SK-N-SH (cell line): ENCODE measurements around the gene CCDC18. TPM values are rescaled to one million over a fixed set of nuclear protein-coding genes. Genes with fewer than 3 reads are reported as not detected.

ENCODE experiments used
- CTCF ChIA-PET: fragments of 300-600, 350-600 bp; formaldehyde crosslinking; extraction: SDS; loops from one replicate; lab custom pipeline; 2021; lab: Yijun Ruan, JAX
- POLR2A ChIA-PET: fragments of 350-600 bp; sonication (Branson Sonifier 250); formaldehyde crosslinking; extraction: SDS; loops from one replicate; lab custom pipeline; 2020; ENCODE audit warnings: antibody characterized with exemption, inconsistent platforms; lab: Yijun Ruan, JAX
- DNase-seq: peaks from one replicate; pipeline ENCODE4 v3.0.0; 2012
- H2AFZ ChIP-seq: fragments of 200-600 bp; sonication (generic); 2 replicates; pipeline ENCODE4 v1.8.1; 2016; ENCODE audit warnings: antibody characterized with exemption, mild to moderate bottlenecking, low read depth
- H3F3A ChIP-seq: fragments of 200-600 bp; sonication (generic); replicated peaks from 2 replicates; pipeline ENCODE3; 2016; ENCODE audit warnings: antibody characterized with exemption, mild to moderate bottlenecking; ENCODE audit not compliant: insufficient read depth
- H3K27ac ChIP-seq, 2 experiments: fragments of 200-500 bp in 1 of 2; fragments of 200-600 bp in 1 of 2; sonication (Bioruptor generic) in 1 of 2; sonication (generic), shearing (Covaris generic) in 1 of 2; 2 replicates each; pipeline versions ENCODE4 v1.5.1 to v1.6.1; 2014 to 2016; ENCODE audit warnings: low read depth in 2 of 2, inconsistent platforms in 1 of 2, low read length in 1 of 2, mild to moderate bottlenecking in 1 of 2, mixed read lengths in 1 of 2
- H3K27me3 ChIP-seq: fragments of 200-600 bp; sonication (generic), shearing (Covaris generic); 2 replicates; pipeline ENCODE4 v1.6.1; 2016; ENCODE audit warnings: mixed run types; ENCODE audit not compliant: insufficient read depth
- H3K36me3 ChIP-seq, 2 experiments: fragments of 200-500 bp in 1 of 2; fragments of 200-600 bp in 1 of 2; sonication (Bioruptor generic) in 1 of 2; sonication (generic) in 1 of 2; replicated peaks in 1 of 2; 2 replicates each; pipeline versions ENCODE3 to v1.5.1; 2014 to 2016; ENCODE audit warnings: low read length in 1 of 2, mild to moderate bottlenecking in 1 of 2; ENCODE audit not compliant: insufficient read depth in 2 of 2, control insufficient read depth in 1 of 2
- H3K4me1 ChIP-seq, 2 experiments: fragments of 200-500 bp in 1 of 2; fragments of 200-600 bp in 1 of 2; sonication (Bioruptor generic) in 1 of 2; sonication (generic), shearing (Covaris generic) in 1 of 2; 2 replicates each; pipeline versions ENCODE4 v1.5.1 to v1.6.1; 2014 to 2016; ENCODE audit warnings: low read depth in 1 of 2, low read length in 1 of 2, mixed run types in 1 of 2; ENCODE audit not compliant: insufficient read depth in 2 of 2, control insufficient read depth in 1 of 2
- H3K4me2 ChIP-seq: fragments of 200-600 bp; sonication (generic), shearing (Covaris generic); 2 replicates; pipeline ENCODE4 v1.6.1; 2017; ENCODE audit warnings: mixed run types
- H3K4me3 ChIP-seq, 2 experiments: fragments of 200-500 bp in 1 of 2; fragments of 200-600 bp in 1 of 2; sonication (Bioruptor generic) in 1 of 2; sonication (generic), shearing (Covaris generic) in 1 of 2; 2 replicates each; pipeline versions ENCODE4 v1.5.1 to v1.8.1; 2014 to 2016; ENCODE audit warnings: low read depth in 2 of 2, inconsistent platforms in 1 of 2, low read length in 1 of 2, mild to moderate bottlenecking in 1 of 2, mixed read lengths in 1 of 2, moderate library complexity in 1 of 2
- H3K79me2 ChIP-seq: fragments of 200-600 bp; sonication (generic); 2 replicates; pipeline ENCODE4 v1.8.1; 2017; ENCODE audit warnings: mild to moderate bottlenecking; ENCODE audit not compliant: insufficient read depth
- H3K9ac ChIP-seq: fragments of 200-600 bp; sonication (generic); 2 replicates; pipeline ENCODE4 v1.6.1; 2017; ENCODE audit warnings: mixed run types
- H3K9me2 ChIP-seq: fragments of 200-600 bp; sonication (generic); 2 replicates; pipeline ENCODE4 v1.6.1; 2017; ENCODE audit warnings: mixed run types
- H3K9me3 ChIP-seq: fragments of 200-600 bp; sonication (generic); 2 replicates; pipeline ENCODE4 v1.6.1; 2017; ENCODE audit warnings: mixed run types, mild to moderate bottlenecking, moderate library complexity
- H4K20me1 ChIP-seq: fragments of 200-600 bp; sonication (generic); 2 replicates; pipeline ENCODE4 v1.6.1; 2017; ENCODE audit warnings: mild to moderate bottlenecking, mixed run types; ENCODE audit not compliant: insufficient read depth
- CTCF ChIP-seq: fragments of 200-600 bp; sonication (generic); IDR thresholded peaks from 2 replicates; pipeline ENCODE4 v1.6.1; 2017; ENCODE audit warnings: antibody characterized with exemption, mild to moderate bottlenecking, moderate library complexity
- FOXM1 ChIP-seq: IDR thresholded peaks from 2 replicates; pipeline ENCODE4 v1.4.0; 2012; ENCODE audit warnings: low read depth, mild to moderate bottlenecking
- GABPA ChIP-seq: IDR thresholded peaks from 2 replicates; pipeline ENCODE4 v1.4.0; 2012; ENCODE audit warnings: low read depth, mild to moderate bottlenecking
- MAX ChIP-seq: IDR thresholded peaks from 2 replicates; pipeline ENCODE4 v1.4.0; 2012; ENCODE audit warnings: low read depth
- MEF2A ChIP-seq: IDR thresholded peaks from 2 replicates; pipeline ENCODE4 v1.4.0; 2012; ENCODE audit warnings: low read depth, borderline replicate concordance
- MXI1 ChIP-seq: IDR thresholded peaks from 2 replicates; pipeline ENCODE4 v1.6.1; 2012; ENCODE audit warnings: mild to moderate bottlenecking, low read depth, low read length, improper control_type of control experiment
- NRF1 ChIP-seq: IDR thresholded peaks from 2 replicates; pipeline ENCODE4 v1.6.1; 2012; ENCODE audit warnings: low read depth, mild to moderate bottlenecking, low read length
- POLR2AphosphoS5 ChIP-seq: IDR thresholded peaks from 2 replicates; pipeline ENCODE4 v1.6.1; 2012; ENCODE audit warnings: low read depth, low read length
- RAD21 ChIP-seq: IDR thresholded peaks from 2 replicates; pipeline ENCODE4 v1.6.1; 2012; ENCODE audit warnings: mild to moderate bottlenecking, low read length
- RFX5 ChIP-seq: IDR thresholded peaks from 2 replicates; pipeline ENCODE4 v1.6.1; 2012; ENCODE audit warnings: mild to moderate bottlenecking, improper control_type of control experiment, low read length
- RXRA ChIP-seq: IDR thresholded peaks from 2 replicates; pipeline ENCODE4 v1.4.0; 2012; ENCODE audit warnings: low read depth, mild to moderate bottlenecking, borderline replicate concordance
- TCF12 ChIP-seq: IDR thresholded peaks from 2 replicates; pipeline ENCODE4 v1.4.0; 2012
- TEAD4 ChIP-seq: IDR thresholded peaks from 2 replicates; pipeline ENCODE4 v1.4.0; 2012; ENCODE audit warnings: mild to moderate bottlenecking, borderline replicate concordance; ENCODE audit not compliant: insufficient read depth
- USF1 ChIP-seq: IDR thresholded peaks from 2 replicates; pipeline ENCODE4 v1.4.0; 2012; ENCODE audit warnings: low read depth, borderline replicate concordance
- ZBTB33 ChIP-seq: IDR thresholded peaks from 2 replicates; pipeline ENCODE4 v1.4.0; 2012; ENCODE audit warnings: low read depth, borderline replicate concordance
- WGBS: methylation state at CpG from one replicate; pipeline ENCODE4 v1.1.6; 2017; ENCODE audit warnings: low lambda C conversion rate; 5-methylcytosine and 5-hydroxymethylcytosine counted together
- polyA plus RNA-seq, 3 experiments: library from polyadenylated mRNA; depleted of rRNA; stranded (reverse); fragments of >200 nt; gene quantifications; 2 replicates each; pipeline ENCODE4 v1.2.3, GENCODE V29; 2012

CCDC18 gene
- polyA plus RNA-seq, 1 of the 3 experiments (the other 2 are of a cell fraction): 4.0 TPM

GRCh38 chr1:93194231-93194990 is 13.9 kb downstream of the CCDC18 start:
- no peak for DNase-seq
- 96% methylated on average over 4 of the region's 4 CpGs for WGBS
- H3K4me3 ChIP-seq: no peak overlapping the region
- ChIA-PET POLR2A (interaction anchor here (1.1 kb wide), 1 partner anchor 116 kb away, joined by 4 read pairs; no protein-coding TSS in a partner anchor), CTCF (no interaction called here)
- TF ChIP-seq NRF1 (no peak), RXRA (no peak), FOXM1 (no peak), TCF12 (no peak), TEAD4 (no peak), MXI1 (no peak), MEF2A (no peak), RFX5 (no peak), GABPA (no peak), MAX (no peak), ZBTB33 (no peak), POLR2AphosphoS5 (no peak)
- no peak overlapping the region for H2AFZ ChIP-seq
- H3F3A ChIP-seq: no peaks in the 10 kb centered on the region
- no peak overlapping the region for H3K9ac ChIP-seq
- no peaks in the 10 kb centered on the region for H4K20me1 ChIP-seq
- no peaks in the 10 kb centered on the region; the same call in 1 of the 2 replicates for H3K79me2 ChIP-seq
- no peaks in the 10 kb centered on the region; a peak in 1 of 4 replicates for H3K4me1 ChIP-seq
- no peaks in the 10 kb centered on the region for H3K27me3 ChIP-seq
- no peaks in the 10 kb centered on the region for H3K9me2 ChIP-seq
- no peak overlapping the region for H3K4me2 ChIP-seq
- no peaks in the 10 kb centered on the region for H3K9me3 ChIP-seq
- H3K27ac ChIP-seq: no peak overlapping the region
- peaks cover 0 to 32% of the 10 kb centered on the region in 2 experiments for H3K36me3 ChIP-seq

GRCh38 chr1:93196591-93196990 is 16.1 kb downstream of the CCDC18 start:
- ChIA-PET CTCF (no interaction called here), POLR2A (no interaction called here)
- H3K4me3 ChIP-seq: no peak overlapping the region
- no peak for DNase-seq
- H3K9ac ChIP-seq: no peak overlapping the region
- H4K20me1 ChIP-seq: no peaks in the 10 kb centered on the region
- no peak overlapping the region for H3K27ac ChIP-seq
- peaks cover 0 to 32% of the 10 kb centered on the region in 2 experiments for H3K36me3 ChIP-seq
- H3K9me3 ChIP-seq: no peaks in the 10 kb centered on the region
- no peaks in the 10 kb centered on the region; a peak in 1 of 4 replicates for H3K4me1 ChIP-seq
- WGBS: 86% methylated on average over 1 of the region's 1 CpG
- no peak overlapping the region for H3K4me2 ChIP-seq
- H2AFZ ChIP-seq: no peak overlapping the region
- no peaks in the 10 kb centered on the region for H3F3A ChIP-seq
- H3K79me2 ChIP-seq: no peaks in the 10 kb centered on the region; the same call in 1 of the 2 replicates
- H3K9me2 ChIP-seq: no peaks in the 10 kb centered on the region
- H3K27me3 ChIP-seq: no peaks in the 10 kb centered on the region
- no peak for TF ChIP-seq ZBTB33
- TF ChIP-seq USF1: no peak
- no peak for TF ChIP-seq CTCF
- no peak for TF ChIP-seq RAD21
- TF ChIP-seq RXRA: no peak
- TF ChIP-seq POLR2AphosphoS5: no peak
- TF ChIP-seq NRF1: no peak
